GM12892 (cell line): Measurements from ENCODE around the gene FKBP11.
A peak's percentile ranks its signal among the peaks of the same experiment; 100 is the strongest.
"Not testable (repeated sequence)": the region's sequence is repeated elsewhere in the genome, so short reads cannot be mapped to it uniquely, and the experiment has no call there.

Experiments used
- DNase-seq: peaks from one replicate; pipeline ENCODE4 v3.0.0; 2011; ENCODE audit not compliant: insufficient read length
- FAIRE-seq: peaks from 2 replicates; lab custom pipeline; 2011; peaks lifted over from hg19 to GRCh38; lab: Jason Lieb, UNC
- POLR2A ChIP-seq: IDR thresholded peaks from 2 replicates; pipeline ENCODE4 v1.6.1; 2011; ENCODE audit warnings: low read depth, low read length, control low read depth
- POLR2AphosphoS5 ChIP-seq: IDR thresholded peaks from 2 replicates; pipeline ENCODE4 v1.6.1; 2011; ENCODE audit warnings: low read depth, low read length, control low read depth
- TAF1 ChIP-seq: IDR thresholded peaks from 2 replicates; pipeline ENCODE4 v1.6.1; 2011; ENCODE audit warnings: low read depth, mild to moderate bottlenecking, control low read depth, low read length, borderline replicate concordance

Gene FKBP11

DNA sequence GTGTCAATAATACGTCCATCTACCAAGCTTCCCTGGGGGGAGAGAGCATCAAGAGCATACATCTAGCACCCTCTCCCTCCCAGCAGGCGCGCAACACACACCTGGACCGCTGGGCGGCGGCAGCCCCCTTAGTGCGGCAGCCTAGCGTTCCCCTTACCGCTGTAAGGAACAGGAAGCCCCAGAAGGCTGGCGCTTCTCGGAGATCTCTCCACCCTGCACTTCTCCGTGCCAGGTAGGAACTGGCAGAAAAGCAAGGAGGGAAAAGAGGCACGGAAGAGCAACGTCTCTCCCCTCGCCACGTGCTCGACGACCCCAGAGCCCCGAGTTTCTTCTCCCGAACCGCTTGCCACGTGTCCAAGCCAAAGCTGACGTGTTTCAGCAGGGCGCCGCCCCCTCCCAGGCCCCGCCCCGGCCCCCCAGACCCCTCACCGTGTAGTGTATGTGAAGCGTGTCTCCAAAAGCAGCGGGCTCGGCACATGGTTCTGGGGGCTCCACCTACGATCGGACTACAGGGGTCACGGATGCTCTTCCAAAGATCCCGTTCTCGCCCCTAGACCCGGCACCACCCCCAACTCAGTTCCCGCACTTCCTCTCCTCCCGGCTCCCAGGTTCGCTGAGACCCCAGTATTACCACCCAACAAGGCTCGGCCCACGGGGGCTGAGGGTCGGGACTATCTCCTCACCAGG lies 532 bp downstream of the FKBP11 start:
- DNase-seq, result peak; percentile 75
- peak; percentile 82 for FAIRE-seq
- TF ChIP-seq POLR2A (peak; percentile 2), TAF1 (no peak), POLR2AphosphoS5 (no peak)

DNA sequence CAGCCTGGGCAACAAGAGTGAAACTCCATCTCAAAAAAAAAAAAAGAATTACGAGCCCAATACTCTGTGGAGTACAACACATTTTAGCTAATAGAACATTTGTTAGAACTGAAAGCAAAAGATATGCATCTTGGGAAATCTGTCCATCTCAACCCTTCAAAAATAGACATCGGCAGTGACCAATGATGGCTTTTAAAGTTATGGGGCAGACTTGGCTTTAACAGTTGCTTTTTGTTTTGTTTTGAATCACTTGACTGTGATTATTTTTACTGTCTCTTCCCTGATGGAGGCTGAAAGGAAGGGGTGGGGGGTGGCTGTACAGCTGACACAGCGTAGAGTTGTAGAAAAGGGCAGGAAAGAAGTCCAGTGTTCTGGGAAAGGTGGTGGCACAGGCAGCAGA lies 2.2 kb downstream of the FKBP11 start:
- no peak for DNase-seq
- no peak for TF ChIP-seq POLR2A
- TF ChIP-seq POLR2AphosphoS5, result no peak
- TF ChIP-seq TAF1, result no peak
- FAIRE-seq, result no peak

- TF ChIP-seq POLR2A (no peak), TAF1 (no peak), POLR2AphosphoS5 (no peak)
- no peak for FAIRE-seq
- DNase-seq, result no peak
Measured at GRCh38 chr12:48917857-48918537, 7.3 kb downstream of the FKBP11 start.

- DNase-seq (no peak), FAIRE-seq (no peak)
- TF ChIP-seq POLR2A (no peak), TAF1 (no peak), POLR2AphosphoS5 (no peak)
Measured at GRCh38 chr12:48910196-48910595, 15.1 kb downstream of the FKBP11 start.

DNA sequence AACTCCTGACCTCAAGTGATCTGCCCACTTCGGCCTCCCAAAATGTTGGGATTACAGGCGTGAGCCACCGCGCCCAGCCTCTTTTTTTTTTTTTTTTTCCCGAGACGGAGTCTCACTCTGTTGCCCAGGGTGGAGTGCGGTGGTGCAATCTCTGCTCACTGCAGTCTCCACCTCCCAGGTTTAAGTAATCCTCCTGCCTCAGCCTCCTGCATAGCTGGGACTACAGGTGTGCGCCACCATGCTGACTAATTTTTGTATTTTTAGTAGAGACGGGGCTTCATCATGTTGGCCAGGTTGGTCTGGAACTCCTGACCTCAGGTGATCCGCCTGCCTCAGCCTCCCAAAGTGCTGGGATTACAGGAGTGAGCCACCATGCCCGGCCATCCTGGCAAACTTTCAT lies 15.6 kb downstream of the FKBP11 start:
- DNase-seq, FAIRE-seq: not testable (repeated sequence)

GRCh38 chr12:48907245-48907644 lies 18.0 kb downstream of the FKBP11 start:
- FAIRE-seq, result no peak
- no peak for DNase-seq

GRCh38 chr12:48903982-48904411 lies 21.3 kb downstream of the FKBP11 start:
- TF ChIP-seq POLR2AphosphoS5 (no peak), TAF1 (no peak), POLR2A (no peak)
- FAIRE-seq, result peak; percentile 84
- DNase-seq, result peak; percentile 46

More at GRCh38 chr12:48907245-48907644, 18.0 kb downstream of the FKBP11 start:
- no peak for TF ChIP-seq POLR2AphosphoS5
- no peak for TF ChIP-seq POLR2A
- TF ChIP-seq TAF1, result no peak

GRCh38 chr12:48903363-48903981 lies 21.8 kb downstream of the FKBP11 start:
- FAIRE-seq (no peak), DNase-seq (no peak)
- TF ChIP-seq TAF1 (no peak), POLR2A (no peak), POLR2AphosphoS5 (no peak)

DNA sequence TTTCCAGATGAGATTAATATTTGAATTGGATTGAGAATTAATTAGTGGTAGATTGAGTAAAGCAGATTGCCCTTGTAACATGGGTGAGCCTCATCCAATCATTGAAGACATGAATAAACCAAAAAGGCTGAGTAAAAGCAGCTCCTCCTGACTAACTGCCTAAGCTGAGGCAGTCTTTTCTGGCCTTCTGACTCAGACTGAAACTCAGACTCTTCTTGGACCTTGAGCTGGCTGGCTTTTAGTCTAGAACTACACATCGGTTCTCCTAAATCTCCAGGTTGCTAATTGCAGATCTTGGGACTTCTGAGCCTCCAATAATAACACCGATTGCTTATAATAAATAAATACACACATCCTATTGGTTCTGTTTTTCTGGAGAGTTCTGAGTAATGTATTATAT lies 24.0 kb downstream of the FKBP11 start:
- TF ChIP-seq POLR2A, result no peak
- TF ChIP-seq POLR2AphosphoS5, result no peak
- TF ChIP-seq TAF1, result no peak
- FAIRE-seq (no peak), DNase-seq (peak; percentile 27)

GRCh38 chr12:48899651-48900050 lies 25.6 kb downstream of the FKBP11 start:
- DNase-seq (no peak), FAIRE-seq (no peak)
- TF ChIP-seq TAF1 (no peak), POLR2A (no peak), POLR2AphosphoS5 (no peak)

GRCh38 chr12:48894271-48894670 lies 31.0 kb downstream of the FKBP11 start:
- no peak for DNase-seq
- no peak for TF ChIP-seq POLR2A
- no peak for FAIRE-seq

- FAIRE-seq, result no peak
- DNase-seq, result peak; percentile 51
- TF ChIP-seq TAF1, result no peak
Measured at GRCh38 chr12:48890657-48891418, 34.5 kb downstream of the FKBP11 start.
